ENCODE results near the gene LCN10.

GRCh38 chr9:136753371-136754058 is 10.8 kb upstream of the LCN10 start:
- TF ChIP-seq CTCF (CRISPR knock-in tag; IDR thresholded peaks at IDR 0.05) (no peak), PATZ1 (CRISPR knock-in tag; IDR thresholded peaks at IDR 0.05) (no peak), ZKSCAN8 (CRISPR knock-in tag; IDR thresholded peaks at IDR 0.05; ENCODE audit: borderline replicate concordance) (no peak), FOXA1 (IDR thresholded peaks at IDR 0.05) (no peak), FOXA1 (CRISPR knock-in tag; IDR thresholded peaks at IDR 0.05) (no peak), ZSCAN30 (CRISPR knock-in tag; IDR thresholded peaks at IDR 0.05) (no peak), BRF2 (CRISPR knock-in tag; IDR thresholded peaks at IDR 0.05) (no peak), MYNN (CRISPR knock-in tag; IDR thresholded peaks at IDR 0.05; ENCODE audit: low read depth) (no peak)
